ENCODE data around the gene SMOC2.
"Not testable (repeated sequence)": the region's sequence is repeated elsewhere in the genome, so short reads cannot be mapped to it uniquely, and the experiment has no call there.

SMOC2 gene

DNA sequence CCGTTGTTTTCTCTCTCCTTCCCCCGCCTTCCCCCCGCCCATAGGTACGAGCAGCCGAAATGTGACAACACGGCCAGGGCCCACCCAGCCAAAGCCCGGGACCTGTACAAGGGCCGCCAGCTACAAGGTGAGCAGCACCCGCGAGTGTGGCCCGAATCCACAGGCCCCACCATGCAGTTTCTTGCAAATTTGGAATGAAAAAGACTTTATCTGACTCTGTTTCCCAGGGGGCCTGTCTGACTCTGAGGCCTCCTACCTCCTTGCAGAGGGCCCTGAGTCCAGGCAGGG lies 167.1 kb downstream of the SMOC2 start:
- no peak for DNase-seq

DNA sequence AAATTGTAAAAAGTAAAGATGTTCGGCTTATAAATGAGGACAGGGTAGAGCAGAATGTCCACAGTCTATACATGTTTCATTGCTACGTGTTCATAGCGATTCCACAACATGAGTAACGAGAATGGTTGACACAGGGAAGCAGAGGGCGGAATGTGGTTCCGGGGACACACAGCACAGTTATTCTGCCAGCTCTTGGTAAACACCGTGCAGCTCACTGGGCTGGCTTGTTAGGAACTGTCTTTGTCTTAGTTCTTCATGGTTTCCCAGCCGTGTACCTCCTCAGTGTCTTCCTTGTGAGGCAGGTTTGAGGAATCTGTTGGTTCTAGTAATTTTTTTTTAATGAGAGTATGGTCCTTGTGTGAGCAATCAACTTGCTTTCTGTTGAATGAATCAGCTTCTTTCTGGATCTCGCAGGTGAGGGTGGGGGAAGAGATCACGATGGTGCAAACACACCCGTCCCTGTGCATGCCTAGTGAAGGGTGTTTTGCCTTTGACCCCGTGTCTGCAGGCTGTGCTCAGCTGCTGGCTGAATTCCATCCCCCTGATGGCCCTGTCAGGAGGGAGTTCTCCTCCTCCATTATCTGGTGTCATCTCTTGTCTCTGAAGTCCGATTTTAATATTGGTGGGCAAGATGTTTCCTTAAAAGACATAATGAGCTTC lies 168.2 kb downstream of the SMOC2 start:
- DNase-seq: no peak

DNA sequence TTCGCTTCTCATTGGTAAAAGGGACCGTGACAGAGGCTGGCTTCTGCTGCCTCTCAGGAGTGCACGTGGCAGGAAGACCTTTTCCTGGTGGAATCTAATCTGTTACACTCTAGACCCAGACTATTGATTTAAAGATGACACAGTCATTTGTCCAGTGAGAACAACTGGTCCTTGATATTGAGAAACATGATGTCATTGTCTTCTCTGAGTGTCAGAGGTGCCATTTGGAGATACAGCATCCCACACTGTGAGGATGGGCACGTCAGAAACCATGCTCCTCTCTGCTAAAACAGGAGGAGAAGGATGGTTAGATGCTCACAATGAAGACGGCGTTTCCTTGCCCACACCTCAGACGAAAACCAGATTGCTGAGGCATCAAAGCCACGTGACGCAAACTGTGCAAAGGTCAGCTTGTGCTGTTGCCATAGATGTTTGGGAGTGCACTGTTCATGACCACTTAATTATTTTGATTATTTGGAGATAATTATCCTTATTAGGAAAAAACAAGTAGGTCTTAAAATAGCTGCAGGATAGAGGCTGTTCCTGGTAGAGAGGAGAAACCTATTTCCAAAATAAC lies 169.0 kb downstream of the SMOC2 start:
- DNase-seq: no peak

DNA sequence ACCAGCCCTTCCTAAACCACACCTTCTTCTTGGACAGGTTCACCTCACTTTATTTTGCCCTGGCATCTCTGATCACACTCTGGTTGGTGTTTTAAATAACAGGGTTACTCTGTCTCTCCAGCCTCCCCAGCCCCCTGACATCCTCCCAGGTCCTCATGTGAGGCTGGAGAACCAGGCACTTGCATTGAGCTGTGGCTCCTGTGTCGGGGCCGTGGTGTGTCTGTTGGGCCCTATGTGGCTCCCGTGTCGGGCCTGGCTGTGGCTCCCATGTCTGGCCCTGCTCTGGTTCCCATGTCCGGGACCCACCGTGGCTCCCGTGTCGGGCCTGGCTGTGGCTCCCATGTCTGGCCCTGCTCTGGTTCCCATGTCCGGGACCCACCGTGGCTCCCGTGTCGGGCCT lies 170.0 kb downstream of the SMOC2 start:
- DNase-seq: not testable (repeated sequence)

DNA sequence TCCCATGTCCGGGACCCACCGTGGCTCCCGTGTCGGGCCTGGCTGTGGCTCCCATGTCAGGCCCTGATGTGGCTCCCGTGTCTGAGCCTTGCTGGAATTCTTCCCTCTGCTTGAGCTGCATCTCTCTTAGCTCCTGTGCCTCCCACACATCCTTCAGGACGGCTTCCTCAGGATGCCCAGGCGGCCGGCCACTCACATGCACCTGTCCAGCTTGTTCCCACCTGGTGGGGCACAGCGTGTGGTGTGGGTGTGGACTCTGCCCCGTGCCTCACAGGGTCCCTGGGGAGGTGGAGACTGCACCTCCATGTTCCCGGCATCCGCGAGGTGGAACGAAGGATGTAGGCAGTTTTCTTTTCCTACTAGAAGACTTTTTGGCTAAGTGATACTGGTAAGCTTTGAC lies 170.7 kb downstream of the SMOC2 start:
- no peak for DNase-seq

DNA sequence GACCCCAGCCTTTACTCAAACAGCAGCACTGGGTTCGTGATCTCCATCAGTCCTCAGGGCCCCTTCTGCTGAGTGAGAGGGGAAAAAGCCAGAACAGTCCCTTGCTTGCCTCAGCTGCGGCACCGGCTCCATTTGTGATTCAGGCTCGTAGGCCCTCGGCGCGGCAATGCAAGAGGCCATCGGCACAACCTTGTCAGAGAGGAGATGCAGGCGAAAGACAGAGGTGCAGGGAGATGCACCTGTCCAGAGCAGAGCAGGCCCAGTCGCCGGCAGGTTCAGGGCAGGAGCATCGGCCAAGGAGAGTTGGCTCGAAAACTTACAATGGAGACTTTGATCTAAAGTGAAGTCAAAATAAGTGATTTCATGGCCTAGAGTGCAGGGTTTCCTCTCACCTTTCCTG lies 171.6 kb downstream of the SMOC2 start:
- DNase-seq: no peak

DNA sequence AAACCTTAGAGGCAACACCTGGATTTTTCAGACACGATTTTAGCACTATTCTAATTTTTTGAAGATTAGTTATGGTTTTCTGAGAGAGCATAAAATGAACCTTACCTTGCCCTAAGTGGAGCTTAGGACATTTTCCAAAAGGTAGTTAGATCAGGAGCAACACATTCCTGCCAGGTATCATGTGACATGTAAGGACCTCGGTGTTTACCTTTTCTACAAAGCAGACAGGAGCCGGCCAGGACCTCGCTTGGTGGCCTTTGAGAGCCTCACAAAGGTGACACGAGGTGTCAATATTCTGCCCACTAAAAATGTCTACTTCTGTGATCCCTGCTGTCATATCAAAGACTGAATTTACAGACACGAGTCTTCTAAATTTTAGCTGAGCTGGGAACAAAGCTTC lies 174.9 kb downstream of the SMOC2 start:
- no peak for DNase-seq

DNA sequence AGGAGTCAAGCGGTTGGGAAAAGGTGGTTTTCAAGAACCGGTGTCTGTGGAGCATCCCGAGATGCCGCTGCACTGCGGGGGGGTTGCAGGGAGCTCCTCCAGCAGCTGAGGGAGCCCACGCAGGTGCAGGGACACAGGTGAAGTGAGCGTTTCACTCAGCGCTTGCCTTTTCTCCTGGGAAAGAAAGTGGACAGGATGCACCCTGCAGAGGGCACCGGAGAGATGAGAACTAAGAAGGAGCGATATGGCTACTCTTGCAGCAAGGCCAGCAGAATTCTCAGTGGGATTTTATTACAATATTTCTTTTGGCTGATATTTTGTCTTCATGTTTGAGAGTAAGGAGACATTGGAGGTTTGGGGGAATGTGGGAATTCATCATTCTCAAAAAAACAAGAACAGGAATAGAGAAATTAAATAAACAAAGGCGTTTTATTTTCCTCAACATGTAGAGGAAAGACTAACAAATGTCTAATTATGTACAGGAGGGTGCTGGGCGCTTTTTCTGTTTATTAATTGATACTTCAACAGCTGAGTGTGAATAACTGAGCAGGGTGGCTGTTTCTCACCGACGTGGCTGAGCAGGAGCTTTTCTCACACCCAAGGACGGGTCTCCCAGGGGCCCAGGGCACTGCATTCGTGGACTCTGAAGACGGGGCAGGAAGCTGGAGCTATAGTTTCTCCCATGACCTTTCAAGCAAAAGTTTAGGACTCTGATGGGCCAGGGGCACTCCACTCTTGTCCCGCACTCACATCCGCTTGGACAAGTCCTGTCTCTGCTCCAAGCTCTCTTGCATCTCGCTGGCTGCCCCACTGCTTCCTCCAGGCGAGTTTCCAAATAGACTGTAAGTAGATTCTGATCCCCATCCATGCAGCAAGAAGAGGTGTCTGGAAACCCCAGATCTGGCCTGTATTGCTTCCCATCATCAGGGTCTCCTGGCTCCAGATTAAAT lies 176.1 kb downstream of the SMOC2 start:
- no peak for DNase-seq

DNA sequence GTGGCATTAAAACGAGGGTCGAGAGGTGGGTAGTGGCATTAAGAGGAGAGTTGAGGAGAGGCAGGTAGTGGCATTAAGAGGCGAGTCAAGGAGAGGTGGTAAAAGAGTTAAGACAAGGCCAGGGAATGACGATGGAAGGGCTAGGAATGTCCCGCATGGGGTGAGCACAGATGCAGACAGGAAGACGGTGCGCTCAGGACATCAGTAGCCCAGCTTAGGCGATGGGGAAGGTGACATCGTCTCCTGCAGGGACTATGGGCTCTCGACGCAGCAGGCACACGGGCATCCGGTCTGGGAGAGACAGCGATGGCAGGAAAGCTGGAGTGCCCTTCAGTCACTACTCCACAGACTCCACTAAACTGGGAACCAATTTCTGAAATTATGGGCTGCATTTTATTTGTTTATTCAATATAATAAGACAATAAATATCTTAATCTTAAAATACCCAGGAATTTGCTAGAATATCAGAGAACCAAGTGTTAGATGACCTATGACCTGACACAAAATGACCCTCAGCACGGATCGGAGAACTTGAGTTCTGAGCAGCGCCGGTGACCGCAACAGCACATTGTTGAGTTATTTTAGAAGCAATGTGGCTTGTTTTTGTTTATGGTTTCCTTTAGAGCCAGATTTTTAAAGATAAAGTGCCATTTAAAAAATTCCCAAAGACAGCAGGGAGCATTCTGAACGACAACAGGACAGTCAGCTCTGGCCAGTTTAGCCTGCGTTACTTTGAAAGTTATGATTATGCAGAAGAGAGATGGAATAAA lies 177.7 kb downstream of the SMOC2 start:
- no peak for DNase-seq

DNA sequence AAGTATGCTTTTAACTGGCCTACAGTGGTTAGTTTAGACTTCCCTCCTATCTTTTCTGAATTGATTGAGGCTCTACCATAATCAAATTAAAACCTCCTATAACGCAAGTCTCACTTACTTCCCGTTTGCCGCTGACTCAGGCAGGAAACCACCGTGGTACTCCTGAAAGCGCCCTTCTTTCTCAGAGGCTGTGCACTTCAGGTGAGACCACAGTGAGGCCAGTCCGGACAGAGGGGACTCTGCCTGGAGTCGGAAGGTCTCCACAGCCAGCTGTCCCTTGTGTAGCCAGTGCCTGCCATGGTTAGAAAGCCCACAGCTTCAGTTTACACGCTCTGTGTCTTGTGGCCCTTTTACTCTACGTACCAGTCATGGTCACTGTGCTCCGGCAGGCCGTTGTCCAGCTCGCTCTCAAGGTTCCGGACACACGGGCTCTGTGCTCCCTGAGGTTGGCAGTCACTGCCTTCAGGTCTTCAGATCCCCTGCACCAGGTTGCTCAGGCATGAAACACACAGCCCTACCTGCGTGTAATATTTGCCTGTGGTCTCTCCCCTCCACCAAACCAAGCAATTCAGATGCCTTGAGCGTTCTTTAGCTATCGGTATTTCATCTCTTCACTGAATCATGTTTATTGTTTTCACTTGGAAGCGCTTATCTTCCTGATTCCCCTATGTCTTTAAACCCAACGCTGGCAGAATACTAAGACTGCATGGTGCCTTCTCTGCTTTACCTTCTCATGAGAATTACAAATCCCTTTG lies 178.8 kb downstream of the SMOC2 start:
- DNase-seq: no peak

DNA sequence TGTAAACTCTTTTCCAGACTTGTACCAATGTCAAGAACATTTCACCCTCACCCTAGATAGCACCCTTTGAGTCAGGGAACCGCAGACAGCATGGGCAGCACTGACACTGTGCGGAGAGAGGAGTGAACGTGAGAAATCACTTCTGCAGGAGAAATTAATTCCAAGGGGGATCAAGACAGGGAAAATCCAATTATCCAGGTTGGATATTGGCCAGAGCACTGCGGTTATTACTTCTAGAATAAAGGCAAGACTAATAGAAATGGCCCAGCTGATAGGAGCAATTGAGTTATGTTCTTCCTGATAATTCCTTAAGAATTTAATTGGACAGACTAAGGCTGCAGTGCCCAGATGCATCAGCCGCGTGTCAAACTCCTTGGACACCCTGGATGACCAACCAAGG lies 179.6 kb downstream of the SMOC2 start:
- DNase-seq: no peak

DNA sequence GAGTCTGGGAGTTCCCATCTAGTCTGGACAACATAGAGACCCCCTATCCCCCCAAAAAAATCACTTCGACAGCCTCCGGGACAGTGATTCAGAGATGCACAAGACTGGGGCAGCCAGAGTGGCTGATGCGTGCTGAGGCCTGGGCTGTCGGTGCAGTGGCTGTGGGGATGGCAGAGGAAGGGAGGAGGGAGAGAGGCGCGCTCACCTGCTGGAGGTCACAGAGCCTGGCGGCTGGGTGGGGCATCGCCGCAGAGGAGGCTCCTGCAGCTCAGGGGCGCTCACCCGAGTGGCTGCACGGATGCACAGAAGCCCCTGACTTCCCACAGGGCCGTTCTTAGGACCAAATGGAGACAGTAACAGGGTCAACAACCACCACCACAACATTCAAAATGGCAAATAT lies 182.8 kb downstream of the SMOC2 start:
- no peak for DNase-seq

DNA sequence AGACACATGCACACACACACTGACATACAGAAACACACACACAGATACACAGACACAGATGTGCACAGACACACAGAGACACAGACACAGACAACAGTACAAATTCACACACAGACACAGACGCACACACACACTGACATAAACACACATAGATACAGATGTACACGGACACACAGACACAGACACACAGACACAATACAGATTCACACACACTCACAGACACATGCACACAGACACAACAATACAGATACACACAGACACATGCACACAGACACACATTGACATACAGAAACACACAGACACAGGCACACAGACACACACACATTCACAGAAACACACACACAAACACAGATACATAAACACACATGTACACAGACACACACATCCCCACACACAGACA lies 183.6 kb downstream of the SMOC2 start:
- DNase-seq: no peak

DNA sequence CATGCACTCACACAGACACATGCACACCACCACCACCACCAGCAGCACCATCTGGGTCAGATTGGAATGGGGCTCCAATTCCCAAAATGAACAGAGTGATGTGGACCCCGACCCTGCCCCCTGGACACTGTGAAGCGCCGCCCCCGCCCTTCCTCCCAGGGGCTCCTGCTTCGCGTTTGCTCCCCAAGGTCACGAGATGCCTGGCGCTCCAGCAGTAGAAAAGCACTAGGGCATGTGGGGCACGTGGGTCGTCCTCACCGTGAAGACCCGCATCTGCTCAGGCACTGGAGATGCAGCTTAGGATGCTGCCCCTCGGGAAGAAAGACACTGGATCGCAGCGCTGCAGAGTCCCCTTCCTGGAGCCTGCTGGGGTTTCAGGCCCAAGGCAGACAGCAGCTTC lies 184.0 kb downstream of the SMOC2 start:
- no peak for DNase-seq

DNA sequence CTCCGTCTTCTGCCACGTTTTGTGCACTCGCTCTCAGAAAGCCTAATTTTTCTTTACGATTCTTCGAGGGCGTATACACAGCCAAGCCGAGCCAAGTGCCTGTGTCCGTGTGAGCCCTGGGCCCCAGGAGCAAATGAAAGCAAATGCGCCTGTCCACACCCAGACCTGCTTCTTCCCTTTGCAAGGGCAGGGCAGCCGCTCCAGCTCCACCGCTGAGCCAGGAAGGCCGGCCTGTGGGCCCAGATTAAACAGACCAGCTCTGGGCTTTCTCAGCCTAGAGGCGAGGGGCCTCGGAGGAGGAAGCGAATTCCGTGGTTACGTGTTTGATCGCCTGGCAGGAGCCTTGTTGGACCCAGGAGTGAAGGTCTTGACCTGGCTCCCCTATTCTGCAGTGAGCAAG lies 184.6 kb downstream of the SMOC2 start:
- no peak for DNase-seq

DNA sequence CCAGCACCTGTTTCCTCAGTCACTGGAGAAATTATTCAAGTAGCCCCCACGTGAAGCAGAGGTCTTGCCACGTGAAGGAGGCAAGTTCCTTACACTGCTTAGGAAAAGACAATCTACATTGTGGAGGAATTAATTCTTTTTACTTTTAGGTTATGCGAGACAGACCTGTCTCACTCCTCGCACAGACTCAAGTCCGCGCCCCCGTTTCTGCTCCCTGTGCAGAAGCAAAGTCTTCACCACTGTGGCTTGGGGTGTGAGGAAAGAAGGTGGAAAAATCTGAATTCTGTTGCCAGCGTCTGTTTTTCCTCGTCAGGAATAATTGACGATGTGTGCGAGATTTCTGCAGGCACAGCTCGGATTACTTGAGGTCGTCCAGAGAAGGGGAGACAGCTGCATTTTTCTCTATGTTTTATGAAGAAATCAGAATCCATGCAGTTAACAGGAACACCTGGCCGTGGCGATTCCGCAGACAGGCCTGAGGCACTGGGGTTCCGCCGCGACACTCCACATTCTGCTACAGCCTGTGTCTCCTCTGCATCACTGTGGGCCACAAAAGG lies 185.1 kb downstream of the SMOC2 start:
- DNase-seq: no peak

DNA sequence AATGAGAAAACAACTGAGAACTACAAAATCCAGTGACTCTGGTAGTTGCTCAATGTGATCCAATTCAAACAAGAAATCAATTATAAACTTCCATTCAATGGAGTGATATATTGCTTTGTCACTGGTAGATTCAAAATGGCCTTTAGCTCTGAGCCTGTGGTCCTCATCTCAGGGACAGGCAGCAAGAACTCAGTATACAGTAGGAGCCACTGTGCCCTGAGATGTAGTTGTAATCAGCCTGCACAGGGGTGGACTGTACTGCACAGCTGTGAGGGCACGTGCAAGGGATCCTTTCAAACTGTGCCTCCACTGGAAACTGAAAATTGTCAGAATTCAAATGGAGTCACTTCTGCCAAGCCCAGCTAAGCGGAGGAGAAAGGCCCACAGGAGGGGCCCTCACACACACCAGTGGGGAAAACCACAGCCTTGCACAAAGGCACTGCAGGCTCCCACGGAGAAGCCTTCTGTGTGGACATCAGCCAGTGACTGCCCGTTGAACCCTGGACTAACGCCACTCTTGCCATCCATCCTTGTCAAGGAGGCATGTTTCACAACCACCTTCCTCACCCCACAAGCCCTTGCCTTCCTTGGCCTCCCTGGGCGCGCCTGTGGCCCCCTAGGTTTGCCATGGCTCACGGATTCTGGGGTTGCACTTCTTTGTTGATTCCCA lies 186.7 kb downstream of the SMOC2 start:
- no peak for DNase-seq

DNA sequence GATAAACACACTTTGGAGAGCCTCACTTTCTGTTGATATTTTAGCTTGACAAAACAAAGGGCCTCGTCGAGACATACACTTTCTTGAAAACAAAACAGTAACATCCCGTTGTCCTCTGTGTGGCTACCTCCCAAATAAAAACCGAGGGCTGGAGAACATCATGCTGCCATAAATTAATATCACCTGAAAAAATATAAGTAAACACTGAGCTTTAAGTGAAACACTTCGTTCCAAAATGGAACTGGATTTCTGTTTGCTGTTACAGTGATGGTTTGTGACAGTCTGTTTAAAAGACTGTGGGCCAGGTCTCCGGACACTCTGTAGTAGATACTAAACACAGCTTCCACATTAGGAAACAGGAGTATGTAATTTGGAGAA lies 187.2 kb downstream of the SMOC2 start:
- DNase-seq: no peak

DNA sequence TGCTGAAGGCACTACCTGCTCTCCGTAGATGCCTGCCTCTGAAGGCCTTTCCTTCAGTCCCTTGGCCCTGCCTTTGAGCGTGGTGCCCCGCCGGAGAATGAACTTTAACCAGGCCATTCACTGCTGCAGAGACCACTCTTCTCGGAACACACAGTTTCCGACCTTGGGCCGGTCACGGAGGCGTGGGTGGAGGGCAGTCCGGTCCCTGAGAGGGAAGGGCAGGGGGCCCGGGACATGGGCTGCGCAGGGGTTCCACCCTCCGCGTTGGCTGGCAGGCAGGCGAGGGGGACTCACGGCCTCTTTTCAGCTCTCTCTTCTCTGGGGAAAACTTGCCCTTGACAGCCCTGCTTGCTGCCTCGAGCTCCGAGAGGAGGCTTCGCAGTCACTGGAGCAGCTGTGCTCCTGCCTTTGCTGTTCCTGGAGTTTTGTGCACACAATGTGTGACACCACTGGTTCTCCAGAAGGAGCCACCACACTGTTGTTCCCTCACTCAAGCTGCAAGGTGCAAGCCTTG lies 187.8 kb downstream of the SMOC2 start:
- DNase-seq: no peak

DNA sequence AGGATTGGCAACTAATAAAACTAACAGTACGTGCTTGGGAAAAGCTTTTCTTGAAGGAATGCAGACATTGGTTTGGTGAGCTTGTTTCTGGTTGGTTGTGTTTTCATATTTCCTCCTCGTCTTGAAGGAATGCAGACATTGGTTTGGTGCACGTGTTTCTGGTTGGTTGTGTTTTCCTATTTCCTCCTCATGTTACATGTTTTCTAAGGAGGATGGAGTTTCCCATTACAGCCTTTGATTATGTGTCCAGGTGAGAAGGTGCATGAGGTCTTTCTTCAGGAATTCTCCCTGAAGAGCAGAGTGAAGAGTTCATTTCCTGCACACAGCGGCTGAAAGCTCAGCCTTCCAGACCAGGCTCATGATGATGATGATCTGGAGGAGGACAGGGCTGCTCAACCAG lies 190.6 kb downstream of the SMOC2 start:
- DNase-seq: no peak

DNA sequence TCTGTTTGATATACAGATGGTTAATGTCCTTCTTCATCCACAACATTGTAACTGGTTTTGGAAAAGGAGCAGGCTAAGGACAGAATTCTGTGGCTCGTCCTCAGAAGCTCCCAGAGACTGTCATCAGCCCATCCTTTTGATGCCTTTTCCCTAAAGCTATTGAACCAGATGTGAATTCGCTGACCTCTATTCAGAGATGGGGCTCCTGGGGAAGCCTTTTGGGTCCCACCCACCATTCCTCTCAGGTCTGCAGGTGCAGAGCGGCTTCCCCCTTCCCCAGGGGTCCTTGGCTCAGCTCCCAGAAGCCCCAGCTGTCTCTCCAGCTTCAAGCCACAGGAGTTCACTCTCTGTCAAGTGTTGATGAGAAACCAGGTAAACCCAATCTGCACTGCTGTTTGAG lies 191.7 kb downstream of the SMOC2 start:
- DNase-seq: no peak

All from KG1 (cell line).